ENCODE data around the gene ZNF592. TPM values are rescaled to one million over a fixed set of nuclear protein-coding genes. Genes with fewer than 3 reads are reported as not detected.
A peak's percentile ranks its signal among the peaks of the same experiment; 100 is the strongest.
"Not testable (repeated sequence)": the region's sequence is repeated elsewhere in the genome, so short reads cannot be mapped to it uniquely, and the experiment has no call there.

The ZNF592 gene
- total RNA-seq, 1 donor from 2014 or later, result 31.5 TPM

DNA sequence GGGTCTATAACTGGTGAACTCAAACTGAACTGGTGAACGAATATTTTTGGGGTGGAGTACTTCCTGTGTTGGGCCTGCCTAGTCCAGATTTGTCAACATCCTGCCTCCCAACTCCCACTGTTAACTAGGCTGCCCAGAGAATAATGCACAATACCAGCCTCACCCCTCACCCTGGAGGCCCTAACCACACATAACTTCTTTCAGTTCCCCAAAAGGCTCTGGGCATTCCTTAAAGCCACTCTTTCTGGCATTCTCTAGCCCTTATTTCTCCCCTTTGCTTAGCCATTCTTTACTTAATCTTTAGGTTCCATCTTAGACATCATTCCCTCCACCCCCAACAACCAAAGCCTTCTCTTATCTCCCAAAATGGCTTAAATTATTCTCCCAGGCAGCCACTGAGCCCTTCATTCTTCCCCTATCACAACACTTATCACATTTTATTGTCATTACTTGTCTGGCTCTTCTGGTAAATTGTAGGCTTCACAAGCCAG is 23.3 kb upstream of the ZNF592 start:
- DNase-seq (ENCODE audit: low spot score), result no peak
- no peaks in the 10 kb centered on the region for H3K36me3 Mint-ChIP-seq (ENCODE audit: low read depth)
- no peak overlapping the region for H3K4me3 Mint-ChIP-seq (ENCODE audit: unreplicated experiment)
- H3K9me3 Mint-ChIP-seq (ENCODE audit: low read depth), result no peaks in the 10 kb centered on the region
- peaks cover 7% of the 10 kb centered on the region for H3K4me1 Mint-ChIP-seq (ENCODE audit: low read depth)
- peak overlapping the region; percentile 0 for H3K27ac Mint-ChIP-seq (ENCODE audit: unreplicated experiment)
- TF ChIP-seq, protein P1, sequence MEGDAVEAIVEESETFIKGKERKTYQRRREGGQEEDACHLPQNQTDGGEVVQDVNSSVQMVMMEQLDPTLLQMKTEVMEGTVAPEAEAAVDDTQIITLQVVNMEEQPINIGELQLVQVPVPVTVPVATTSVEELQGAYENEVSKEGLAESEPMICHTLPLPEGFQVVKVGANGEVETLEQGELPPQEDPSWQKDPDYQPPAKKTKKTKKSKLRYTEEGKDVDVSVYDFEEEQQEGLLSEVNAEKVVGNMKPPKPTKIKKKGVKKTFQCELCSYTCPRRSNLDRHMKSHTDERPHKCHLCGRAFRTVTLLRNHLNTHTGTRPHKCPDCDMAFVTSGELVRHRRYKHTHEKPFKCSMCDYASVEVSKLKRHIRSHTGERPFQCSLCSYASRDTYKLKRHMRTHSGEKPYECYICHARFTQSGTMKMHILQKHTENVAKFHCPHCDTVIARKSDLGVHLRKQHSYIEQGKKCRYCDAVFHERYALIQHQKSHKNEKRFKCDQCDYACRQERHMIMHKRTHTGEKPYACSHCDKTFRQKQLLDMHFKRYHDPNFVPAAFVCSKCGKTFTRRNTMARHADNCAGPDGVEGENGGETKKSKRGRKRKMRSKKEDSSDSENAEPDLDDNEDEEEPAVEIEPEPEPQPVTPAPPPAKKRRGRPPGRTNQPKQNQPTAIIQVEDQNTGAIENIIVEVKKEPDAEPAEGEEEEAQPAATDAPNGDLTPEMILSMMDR (IDR thresholded peaks at IDR 0.05), result no peak
- H3K27me3 Mint-ChIP-seq (ENCODE audit: low read depth), result no peaks in the 10 kb centered on the region

DNA sequence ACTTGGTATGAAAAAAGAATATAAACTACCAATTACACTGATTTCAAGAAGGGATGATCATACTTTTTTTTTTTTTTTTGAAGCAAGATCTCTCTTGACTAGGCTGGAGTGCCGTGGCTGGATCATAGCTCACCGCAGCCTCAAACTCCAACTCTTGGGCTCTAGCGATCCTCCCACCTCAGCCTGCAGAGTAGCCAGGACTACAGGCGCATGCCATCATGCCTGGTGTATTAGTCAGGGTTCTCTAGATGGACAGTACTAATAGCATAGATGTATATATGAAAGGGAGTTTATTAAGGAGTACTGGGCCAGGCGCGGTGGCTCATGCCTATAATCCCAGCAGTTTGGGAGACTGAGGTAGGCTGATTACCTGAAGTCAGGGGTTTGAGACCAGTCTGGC is 21.0 kb upstream of the ZNF592 start:
- no peaks in the 10 kb centered on the region for H3K36me3 Mint-ChIP-seq (ENCODE audit: low read depth)
- TF ChIP-seq, protein P1 (IDR thresholded peaks at IDR 0.05), result no peak

DNA sequence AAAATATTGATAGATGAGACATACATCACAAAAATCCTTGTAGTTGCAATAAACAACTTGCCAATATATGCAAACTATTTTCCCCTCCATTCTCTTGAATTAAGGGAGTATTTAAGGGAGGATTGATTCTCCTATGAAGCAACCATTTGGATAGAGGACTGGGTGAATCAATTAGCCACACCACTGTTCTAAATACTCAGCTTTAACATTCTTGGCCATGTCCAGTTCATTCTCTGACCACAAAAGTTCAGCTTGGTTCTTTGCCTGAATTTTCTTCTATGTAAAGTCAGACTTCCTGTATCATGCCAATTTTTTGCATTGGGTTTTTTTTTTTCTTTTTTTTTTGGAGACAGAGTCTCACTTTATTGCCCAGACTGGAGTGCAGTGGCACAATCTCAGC is 16.6 kb upstream of the ZNF592 start:
- Mint-ChIP-seq H3K36me3 (ENCODE audit: low read depth) (peaks cover 2% of the 10 kb centered on the region), H3K9me3 (ENCODE audit: low read depth) (no peaks in the 10 kb centered on the region), H3K4me3 (ENCODE audit: unreplicated experiment) (no peak overlapping the region), H3K4me1 (ENCODE audit: low read depth) (peaks cover 24% of the 10 kb centered on the region), H3K27ac (ENCODE audit: unreplicated experiment) (no peak overlapping the region), H3K27me3 (ENCODE audit: low read depth) (no peaks in the 10 kb centered on the region)
- no peak for DNase-seq (ENCODE audit: low spot score)
- TF ChIP-seq, protein P1 (IDR thresholded peaks at IDR 0.05), result no peak

More for the DNA sequence above, 21.0 kb upstream of the ZNF592 start:
- Mint-ChIP-seq H3K4me3 (ENCODE audit: unreplicated experiment) (no peak overlapping the region), H3K27me3 (ENCODE audit: low read depth) (no peaks in the 10 kb centered on the region), H3K27ac (ENCODE audit: unreplicated experiment) (no peak overlapping the region), H3K9me3 (ENCODE audit: low read depth) (no peaks in the 10 kb centered on the region), H3K4me1 (ENCODE audit: low read depth) (peaks cover 7% of the 10 kb centered on the region)
- no peak for DNase-seq (ENCODE audit: low spot score)

DNA sequence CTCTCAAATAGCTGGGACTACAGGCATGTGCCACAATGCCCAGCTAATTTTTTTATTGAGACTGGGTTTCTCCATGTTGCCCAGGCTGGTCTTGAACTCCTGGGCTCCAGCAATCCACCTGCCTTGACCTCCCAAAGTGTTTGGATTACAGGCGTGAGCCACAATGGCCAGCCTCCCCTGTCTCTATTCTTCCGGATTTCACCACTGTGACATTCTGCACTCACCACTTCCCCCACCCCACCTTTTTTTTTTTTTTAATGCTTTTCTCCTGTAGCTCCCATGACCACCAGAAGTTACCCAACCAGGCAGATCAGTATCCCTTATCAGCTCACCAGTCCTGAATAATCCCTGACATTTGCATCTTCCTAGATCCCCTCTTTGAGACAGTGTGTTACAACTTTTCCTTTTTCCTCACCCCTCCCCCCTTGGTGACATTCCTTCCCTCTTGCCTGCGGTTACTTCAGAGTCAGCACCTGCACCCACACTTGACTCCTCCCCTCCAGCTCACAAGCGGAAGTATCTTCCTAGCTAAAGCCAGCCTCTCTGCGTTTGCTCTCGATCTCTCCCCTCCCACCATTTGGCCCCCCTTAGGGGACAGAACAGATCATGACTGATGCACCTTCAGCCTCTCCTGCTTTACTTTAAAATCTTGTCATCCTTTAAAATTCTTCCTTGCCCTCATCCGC is 13.5 kb upstream of the ZNF592 start:
- Mint-ChIP-seq H3K9me3 (ENCODE audit: low read depth) (no peaks in the 10 kb centered on the region), H3K27me3 (ENCODE audit: low read depth) (no peaks in the 10 kb centered on the region), H3K27ac (ENCODE audit: unreplicated experiment) (peak overlapping the region; percentile 83), H3K4me1 (ENCODE audit: low read depth) (peaks cover 24% of the 10 kb centered on the region), H3K4me3 (ENCODE audit: unreplicated experiment) (peak overlapping the region; percentile 36), H3K36me3 (ENCODE audit: low read depth) (peaks cover 2% of the 10 kb centered on the region)
- TF ChIP-seq, protein P1 (IDR thresholded peaks at IDR 0.05), result no peak
- DNase-seq (ENCODE audit: low spot score), result no peak

DNA sequence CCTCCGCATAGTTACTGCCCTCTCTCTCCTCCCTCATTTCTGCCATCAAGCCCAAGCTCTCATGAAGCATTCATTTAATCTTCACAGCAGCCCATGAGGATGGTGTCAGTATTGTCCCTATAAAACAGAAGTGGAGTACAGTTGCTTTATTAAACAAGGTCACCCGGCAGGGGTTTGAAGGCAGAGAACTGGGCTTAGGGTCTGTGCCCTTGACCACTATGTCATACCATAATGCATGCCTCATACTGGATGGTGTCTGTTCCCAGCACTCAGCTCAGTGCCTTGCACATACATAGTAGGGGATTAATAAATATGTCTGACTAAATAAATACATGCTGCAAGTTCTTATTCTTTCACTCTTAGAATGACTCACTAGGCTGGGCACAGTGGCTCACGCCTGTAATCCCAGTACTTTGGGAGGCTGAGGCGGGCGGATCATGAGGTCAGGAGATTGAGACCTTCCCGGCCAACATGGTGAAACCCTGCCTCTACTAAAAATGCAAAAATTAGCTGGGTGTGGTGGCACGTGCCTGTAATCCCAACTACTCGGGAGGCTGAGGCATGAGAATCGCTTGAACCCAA is 12.8 kb upstream of the ZNF592 start:
- H3K36me3 Mint-ChIP-seq (ENCODE audit: low read depth); H3K9me3 Mint-ChIP-seq (ENCODE audit: low read depth); DNase-seq (ENCODE audit: low spot score); H3K27me3 Mint-ChIP-seq (ENCODE audit: low read depth): not testable (repeated sequence)
- peak overlapping the region; percentile 83 for H3K27ac Mint-ChIP-seq (ENCODE audit: unreplicated experiment)
- H3K4me1 Mint-ChIP-seq (ENCODE audit: low read depth), result peaks cover 24% of the 10 kb centered on the region
- H3K4me3 Mint-ChIP-seq (ENCODE audit: unreplicated experiment), result peak overlapping the region; percentile 36

Measured in chondrocyte (in vitro differentiated cells).